LNCaP clone FGC (cell line): ENCODE data around the gene KRT78.

Experiments used
- DNase-seq: peaks from one replicate; pipeline ENCODE4 v3.0.0-alpha.2; 2011; ENCODE audit warnings: low read depth
- H3K4me3 ChIP-seq: 2 replicates; pipeline ENCODE4 v1.5.1; 2011; ENCODE audit warnings: mild to moderate bottlenecking, low read depth, low read length, control low read depth
- TF ChIP-seq, protein P1 (sequence below): IDR thresholded peaks from 2 replicates; pipeline ENCODE4 v1.5.1; 2012; ENCODE audit warnings: mild to moderate bottlenecking; ENCODE audit not compliant: control insufficient read depth, insufficient read depth; ENCODE audit errors: extremely low read depth

KRT78 gene

DNA sequence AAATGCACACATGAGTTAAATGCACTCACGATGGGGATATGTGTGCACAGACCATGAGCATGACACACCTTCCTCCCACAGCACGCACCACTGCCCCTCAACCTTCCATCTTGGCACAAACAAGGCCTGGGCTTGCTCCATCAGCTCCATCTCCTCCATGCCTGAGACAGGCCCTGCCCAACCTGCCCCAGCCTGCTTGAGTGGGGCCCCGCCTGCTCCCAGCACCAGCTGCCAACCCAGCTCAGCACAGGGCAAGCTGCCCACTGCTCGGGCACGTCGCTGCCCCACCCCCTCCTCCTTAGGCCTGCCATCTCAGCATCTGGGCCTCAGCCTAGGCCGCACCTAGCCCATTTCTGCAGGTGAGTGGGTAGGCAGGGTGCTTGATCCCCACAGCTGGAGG, 27.6 kb upstream of the KRT78 start:
- TF ChIP-seq, protein P1, sequence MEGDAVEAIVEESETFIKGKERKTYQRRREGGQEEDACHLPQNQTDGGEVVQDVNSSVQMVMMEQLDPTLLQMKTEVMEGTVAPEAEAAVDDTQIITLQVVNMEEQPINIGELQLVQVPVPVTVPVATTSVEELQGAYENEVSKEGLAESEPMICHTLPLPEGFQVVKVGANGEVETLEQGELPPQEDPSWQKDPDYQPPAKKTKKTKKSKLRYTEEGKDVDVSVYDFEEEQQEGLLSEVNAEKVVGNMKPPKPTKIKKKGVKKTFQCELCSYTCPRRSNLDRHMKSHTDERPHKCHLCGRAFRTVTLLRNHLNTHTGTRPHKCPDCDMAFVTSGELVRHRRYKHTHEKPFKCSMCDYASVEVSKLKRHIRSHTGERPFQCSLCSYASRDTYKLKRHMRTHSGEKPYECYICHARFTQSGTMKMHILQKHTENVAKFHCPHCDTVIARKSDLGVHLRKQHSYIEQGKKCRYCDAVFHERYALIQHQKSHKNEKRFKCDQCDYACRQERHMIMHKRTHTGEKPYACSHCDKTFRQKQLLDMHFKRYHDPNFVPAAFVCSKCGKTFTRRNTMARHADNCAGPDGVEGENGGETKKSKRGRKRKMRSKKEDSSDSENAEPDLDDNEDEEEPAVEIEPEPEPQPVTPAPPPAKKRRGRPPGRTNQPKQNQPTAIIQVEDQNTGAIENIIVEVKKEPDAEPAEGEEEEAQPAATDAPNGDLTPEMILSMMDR = no peak
- no peak overlapping the region for H3K4me3 ChIP-seq
- no peak for DNase-seq

DNA sequence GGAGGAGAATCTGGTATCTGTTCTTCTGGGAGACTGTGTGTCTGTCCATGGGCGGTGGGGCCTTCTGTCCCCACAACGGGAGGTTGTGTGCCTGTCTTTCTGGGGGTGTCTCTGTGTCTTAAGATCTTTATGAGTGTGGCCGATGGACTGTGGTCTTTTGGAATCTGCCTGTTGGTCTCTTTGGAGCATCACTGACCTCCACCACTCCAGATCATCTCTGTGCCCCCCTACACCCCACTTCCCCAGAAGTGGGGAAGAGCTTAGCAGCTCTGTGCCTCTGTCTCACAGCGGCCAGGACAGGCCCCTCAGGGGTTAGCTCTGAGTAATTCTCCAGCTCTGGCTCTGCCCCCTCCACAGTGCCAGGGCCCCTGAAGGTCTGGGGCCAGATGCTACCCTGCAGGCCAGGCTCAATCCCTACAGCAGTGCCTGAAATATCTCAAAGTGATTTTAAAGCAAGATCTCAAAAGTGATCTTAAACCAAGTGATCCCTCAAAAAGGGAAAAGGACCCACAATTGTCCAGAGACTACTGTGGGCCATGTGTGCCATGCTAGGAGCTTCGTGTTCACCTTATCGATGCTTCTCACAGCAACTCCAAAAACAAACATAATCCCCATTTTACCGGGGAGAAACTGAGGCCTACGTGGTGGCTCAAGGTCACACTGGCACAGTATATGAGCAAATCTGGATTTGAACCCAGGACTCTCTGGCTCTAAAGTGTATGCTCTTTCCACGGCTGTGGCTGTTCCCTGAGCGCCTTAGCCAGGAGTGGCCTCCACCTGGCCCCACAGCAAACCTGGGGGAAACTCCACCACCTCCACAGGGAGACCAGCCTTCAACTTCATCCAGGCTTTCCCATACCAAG, 26.0 kb upstream of the KRT78 start:
- TF ChIP-seq, protein P1 = no peak
- DNase-seq = no peak
- no peak overlapping the region for H3K4me3 ChIP-seq

DNA sequence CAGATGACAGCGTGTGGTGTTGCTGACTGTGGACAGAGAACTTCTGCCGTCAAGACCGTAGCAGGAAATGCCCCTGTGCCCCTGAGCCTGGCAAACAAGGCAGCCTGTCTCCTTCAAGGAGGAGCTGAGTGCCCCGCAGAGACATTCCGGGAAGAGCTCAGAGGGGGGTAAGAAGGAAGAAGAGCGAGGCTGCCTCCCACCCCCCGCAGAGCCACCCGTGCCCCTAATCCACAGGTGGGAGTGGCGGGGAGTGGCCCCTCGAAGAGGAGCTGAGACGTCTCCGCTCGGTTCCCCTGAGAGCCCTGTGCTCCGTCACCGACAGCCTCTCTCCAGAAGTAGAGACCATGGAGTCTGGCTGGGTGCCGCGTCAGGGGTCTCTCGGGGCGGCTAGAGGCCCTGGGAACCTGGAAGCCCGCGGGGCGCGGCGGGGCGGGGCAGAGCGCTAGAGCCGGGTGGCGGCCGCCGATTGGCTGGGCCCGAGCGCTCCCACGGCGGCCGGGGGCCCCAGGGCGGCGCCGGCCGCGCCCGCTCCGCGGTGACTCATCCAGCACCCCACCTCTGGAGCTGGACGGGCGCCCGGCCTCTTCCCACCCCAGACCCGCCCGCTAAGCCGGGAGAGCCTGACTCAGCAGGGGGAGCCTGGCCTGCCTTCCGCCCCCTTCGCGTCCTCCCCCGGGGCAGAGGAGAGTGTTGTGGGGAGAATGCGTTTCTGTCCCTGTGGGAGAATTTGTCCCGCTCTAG, 25.2 kb upstream of the KRT78 start:
- DNase-seq = no peak

DNA sequence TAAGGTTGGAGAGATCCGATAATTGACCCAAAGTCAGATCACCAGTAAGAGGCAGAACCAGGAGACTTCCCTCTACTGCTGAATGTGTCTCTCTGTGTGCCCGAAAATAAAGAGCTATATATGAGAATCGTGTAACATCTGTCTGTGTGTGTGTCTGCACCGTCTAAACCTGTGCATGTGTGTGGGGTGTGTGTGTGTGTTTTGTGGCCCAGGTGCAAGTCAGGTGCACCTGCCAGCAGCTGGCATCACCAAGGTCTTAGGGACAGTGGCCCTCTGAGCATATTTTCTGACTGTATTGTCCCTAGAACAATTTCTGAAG, 24.7 kb upstream of the KRT78 start:
- TF ChIP-seq, protein P1 = no peak
- H3K4me3 ChIP-seq = no peak overlapping the region
- no peak for DNase-seq

More for the DNA sequence above, 25.2 kb upstream of the KRT78 start:
- TF ChIP-seq, protein P1 = no peak
- H3K4me3 ChIP-seq = no peak overlapping the region

DNA sequence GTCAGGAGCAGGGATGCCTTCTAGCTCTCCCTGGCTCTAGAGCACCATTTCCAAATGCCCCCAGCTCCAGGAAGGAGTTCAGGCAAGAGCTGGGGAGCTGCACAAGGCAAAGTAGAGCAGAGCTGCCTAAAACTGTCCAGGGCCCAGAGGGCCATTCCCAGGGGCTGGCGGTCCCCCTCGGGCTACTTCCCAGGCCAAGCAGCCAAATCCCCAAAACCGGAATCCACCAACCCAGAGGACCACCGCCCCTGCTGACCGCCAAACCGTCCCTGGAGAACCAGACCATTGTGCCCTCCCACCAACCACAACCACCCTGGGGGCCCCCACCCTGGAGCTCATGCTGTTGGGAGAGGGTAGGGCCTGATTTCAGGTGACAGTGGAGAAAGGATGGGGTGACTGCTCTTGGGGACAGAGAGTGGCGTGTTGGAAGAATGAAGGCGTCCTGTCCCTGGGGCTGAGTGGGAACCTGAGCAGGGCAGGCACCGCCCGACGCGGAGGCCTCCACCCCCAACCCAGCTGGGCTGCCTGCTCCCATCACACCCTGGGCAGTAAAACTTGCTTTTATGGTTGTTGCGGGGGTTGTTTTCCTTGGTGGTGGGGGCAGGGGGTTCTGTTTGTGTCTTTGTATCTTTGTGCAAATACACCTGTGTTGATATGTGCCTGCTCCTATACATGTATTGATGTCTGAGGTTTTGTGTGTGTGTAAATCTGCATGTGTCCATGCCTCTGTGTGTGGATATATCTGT, 24.0 kb upstream of the KRT78 start:
- H3K4me3 ChIP-seq = no peak overlapping the region
- DNase-seq = no peak
- TF ChIP-seq, protein P1 = no peak

DNA sequence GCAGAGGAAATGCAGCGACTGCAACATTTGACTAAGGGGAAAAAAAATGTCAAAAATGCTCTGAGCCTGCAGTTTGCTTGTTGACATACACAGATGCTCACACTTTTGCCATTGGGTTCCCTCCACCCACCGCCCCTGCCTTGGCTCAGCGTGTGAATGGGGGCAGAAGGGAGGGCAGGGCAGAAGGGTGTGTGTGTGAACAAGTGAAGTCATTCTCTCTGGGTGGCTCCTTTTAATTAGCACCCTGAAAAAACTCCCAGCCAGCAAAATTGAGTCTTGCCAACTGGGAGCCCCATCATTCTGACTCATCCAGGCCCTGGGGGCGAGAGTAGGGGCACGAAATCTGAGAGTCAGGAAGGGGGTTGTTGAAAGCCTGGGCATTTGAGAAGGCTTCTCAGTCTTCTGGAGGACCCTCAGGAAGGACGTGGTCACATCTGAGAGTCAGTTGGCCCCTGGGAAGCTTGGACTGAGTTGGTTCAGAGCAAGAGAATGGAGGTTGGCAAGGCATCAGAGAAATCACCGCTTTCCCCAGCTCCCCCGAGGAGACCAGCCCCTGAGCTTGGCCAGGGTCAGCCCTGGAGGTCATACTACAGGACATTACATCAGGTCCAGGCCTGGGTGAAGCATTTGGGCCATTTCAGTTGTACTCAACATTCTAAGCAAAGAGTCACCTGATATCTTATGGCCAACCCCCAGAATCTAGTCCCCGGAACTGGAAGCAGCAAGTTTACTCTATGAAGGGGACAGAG, 22.7 kb upstream of the KRT78 start:
- no peak for DNase-seq
- TF ChIP-seq, protein P1 = no peak
- no peak overlapping the region for H3K4me3 ChIP-seq
